ENCODE results near the gene RUSC1.

DNA sequence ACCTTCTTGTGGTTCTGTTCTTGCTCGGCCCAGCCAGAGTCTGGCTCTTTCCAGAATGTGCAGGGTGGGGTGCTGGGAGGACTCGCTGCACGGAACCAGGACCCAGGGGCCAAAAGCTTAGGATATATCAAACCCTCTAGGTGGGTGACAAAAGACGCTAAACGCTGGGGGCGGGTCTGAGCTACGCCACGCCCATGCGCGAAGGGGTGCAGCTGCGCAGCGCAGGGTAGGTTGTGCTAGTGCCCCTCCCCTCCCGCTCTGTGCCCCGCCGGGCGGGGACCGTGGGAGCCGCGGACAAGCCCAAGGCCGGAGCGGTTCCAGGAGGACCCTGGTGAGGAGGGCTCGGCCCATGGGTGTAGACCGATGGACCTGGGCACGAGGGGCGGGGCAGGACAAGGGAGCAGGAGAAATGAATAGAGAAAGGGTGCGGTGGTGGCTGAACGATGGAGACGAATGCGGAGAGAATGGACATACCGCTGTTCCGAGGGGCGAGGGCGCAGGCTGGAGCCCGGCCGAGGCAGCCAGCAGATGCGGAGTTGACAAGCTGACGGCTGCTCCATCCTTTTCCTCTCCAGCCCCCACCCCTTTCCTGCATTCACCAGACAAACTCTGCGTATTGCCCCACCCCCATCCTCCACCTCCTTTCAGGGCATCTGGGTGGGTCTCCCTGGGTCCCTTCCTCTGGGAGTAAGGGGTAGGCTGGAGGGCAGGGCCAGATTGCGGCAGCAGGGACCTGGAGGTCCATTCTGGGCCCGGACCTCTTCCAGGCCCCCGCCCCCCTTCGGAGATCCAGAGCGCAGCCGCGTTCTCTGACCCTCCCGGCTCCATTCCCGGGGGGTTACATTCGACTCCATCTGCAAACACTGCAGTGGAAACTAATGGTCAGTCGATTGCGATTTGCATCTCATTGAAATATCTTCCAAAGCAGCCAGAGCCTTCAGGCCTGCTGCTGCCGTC, at the start of gene RUSC1:
- TF ChIP-seq GLIS1 (tag by site-specific recombination; IDR thresholded peaks at IDR 0.05): no peak
- TF ChIP-seq SP3 (tag by site-specific recombination; IDR thresholded peaks at IDR 0.05): no peak
- TF ChIP-seq, protein P1, sequence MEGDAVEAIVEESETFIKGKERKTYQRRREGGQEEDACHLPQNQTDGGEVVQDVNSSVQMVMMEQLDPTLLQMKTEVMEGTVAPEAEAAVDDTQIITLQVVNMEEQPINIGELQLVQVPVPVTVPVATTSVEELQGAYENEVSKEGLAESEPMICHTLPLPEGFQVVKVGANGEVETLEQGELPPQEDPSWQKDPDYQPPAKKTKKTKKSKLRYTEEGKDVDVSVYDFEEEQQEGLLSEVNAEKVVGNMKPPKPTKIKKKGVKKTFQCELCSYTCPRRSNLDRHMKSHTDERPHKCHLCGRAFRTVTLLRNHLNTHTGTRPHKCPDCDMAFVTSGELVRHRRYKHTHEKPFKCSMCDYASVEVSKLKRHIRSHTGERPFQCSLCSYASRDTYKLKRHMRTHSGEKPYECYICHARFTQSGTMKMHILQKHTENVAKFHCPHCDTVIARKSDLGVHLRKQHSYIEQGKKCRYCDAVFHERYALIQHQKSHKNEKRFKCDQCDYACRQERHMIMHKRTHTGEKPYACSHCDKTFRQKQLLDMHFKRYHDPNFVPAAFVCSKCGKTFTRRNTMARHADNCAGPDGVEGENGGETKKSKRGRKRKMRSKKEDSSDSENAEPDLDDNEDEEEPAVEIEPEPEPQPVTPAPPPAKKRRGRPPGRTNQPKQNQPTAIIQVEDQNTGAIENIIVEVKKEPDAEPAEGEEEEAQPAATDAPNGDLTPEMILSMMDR (tag by site-specific recombination; IDR thresholded peaks at IDR 0.05): no peak
- no peak for TF ChIP-seq ZFP3 (tag by site-specific recombination; IDR thresholded peaks at IDR 0.05; ENCODE audit: low read depth)
- TF ChIP-seq GLI2 (tag by site-specific recombination; IDR thresholded peaks at IDR 0.05; ENCODE audit: borderline replicate concordance, low read depth): no peak
